ENCODE results near the gene TP53RK.
"Not testable (repeated sequence)": the region's sequence is repeated elsewhere in the genome, so short reads cannot be mapped to it uniquely, and the experiment has no call there.

The TP53RK gene

DNA sequence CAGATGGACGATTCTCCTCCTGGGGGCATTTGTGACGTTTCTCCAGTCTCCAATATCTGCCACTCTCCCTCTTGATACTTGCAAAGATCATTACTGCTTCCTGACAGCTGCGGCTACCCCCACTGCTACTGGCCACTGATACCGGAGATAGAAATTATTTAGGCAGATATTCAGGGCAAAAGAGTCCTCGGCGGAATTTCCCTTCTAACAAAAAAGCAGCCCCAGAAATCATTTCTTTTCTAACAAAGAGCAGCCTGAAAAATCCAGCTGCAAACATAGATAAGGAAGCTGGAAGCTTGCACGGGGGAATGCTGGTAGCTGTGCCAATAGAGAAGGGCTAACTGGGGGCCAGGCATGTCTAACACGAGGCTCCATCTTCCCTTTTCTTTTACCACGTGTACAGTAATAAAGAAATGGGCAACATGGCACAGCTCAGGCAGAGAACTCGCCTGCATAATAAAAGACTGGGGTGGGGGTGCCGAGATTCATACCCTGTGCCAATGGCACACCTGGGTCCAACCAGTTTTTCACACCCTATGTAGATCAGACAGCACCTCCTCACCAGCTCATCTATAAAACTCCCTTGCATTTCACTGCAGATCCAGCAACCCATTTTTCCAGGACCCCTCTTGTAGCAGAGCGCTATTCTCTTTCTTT is 6.1 kb downstream of the TP53RK start:
- DNase-seq (ENCODE audit: low read depth in 2 of 2) = no peak

DNA sequence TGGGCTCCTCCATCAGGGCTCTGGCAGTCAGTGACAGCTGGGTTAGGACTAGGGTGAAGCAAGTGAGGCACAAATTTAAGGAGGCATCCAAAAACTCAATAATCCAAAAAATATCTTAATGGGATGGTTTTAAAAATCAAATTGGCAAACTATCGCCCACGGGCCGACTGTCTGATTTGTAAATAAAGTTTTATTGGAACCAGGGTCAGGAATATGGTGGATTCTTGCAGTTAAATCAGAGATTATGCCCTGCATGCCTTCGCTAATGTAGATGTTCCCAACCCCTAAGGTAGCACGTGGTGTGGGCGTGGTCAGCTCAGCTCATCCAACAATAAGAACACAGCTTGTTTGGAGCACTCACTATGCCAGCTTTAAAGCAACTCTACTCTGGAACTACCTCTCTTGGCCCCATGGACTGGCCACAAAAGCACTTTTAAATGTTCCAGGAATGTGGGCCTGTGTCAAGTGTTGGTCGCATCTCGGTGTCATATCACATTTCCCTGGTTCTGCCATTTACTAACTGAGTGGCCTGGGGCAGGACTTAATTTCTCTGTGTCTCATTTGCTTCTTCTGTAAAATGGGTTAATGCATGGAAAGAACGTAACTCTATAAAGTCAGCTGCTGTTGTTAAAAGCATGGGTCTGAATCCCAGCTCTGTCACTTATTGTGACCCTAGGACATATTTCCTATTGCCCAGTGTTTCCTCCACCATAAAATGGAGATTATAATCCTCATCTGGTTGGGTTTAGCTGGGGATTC is 7.0 kb downstream of the TP53RK start:
- no peak for DNase-seq (ENCODE audit: low read depth in 2 of 2)

DNA sequence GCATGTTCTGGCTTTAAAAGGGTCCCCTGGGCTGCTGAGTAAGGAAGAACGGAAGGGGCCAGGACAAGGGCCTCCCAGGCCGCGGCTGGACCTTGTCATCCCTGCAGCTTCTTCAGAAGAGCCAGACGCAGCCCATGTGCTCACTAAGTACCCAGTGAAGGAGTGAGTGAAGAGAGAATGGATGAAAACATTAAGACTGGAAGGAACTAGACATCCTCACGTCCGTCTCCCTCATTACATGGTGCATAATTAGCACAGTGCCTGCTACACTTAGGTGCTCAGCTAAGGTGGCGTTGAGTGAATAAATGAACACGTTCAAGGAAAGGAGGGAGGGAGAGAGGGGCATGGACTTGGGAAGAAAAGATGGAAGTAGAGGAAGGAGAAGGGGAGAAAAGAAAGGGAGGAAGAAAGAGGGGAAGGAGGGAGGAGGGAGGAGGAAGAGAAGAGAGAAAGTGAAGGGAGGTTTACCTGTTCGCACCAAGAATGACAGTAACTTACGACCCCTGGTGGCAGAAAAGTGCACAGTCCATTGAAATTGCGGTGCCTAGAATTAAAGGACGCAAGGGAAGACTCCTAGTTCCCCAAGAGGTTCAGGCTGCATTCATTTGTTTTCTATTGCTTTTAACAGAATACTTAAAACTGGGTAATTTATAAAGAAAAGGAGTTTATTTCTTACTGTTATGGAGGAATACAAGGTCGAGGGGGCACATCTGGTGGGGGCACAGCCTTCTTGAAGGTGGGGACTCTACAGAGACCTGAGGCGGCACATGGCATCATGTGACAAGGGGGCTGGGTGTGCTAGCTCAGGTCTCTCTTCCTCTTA is 8.0 kb downstream of the TP53RK start:
- peak; percentile 57 to 59 for DNase-seq (ENCODE audit: low read depth in 2 of 2)

DNA sequence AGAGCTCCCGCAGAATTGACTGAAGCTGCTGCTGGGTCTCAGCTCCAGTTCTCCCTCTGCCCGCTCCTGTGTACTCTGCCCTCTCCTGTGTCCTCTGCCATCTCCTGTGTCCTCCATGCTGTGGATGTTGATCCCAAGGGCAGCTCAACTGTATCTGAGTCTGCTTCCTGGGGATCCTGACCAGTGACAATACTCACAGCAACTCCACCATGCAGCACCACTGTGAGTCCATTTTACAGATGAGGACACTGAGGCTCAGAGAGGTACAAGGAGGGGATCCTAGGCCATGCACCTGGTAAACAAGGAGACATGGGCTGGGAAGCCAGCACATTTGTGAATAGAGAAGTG is 8.6 kb downstream of the TP53RK start:
- DNase-seq (ENCODE audit: low read depth in 2 of 2) = no peak

DNA sequence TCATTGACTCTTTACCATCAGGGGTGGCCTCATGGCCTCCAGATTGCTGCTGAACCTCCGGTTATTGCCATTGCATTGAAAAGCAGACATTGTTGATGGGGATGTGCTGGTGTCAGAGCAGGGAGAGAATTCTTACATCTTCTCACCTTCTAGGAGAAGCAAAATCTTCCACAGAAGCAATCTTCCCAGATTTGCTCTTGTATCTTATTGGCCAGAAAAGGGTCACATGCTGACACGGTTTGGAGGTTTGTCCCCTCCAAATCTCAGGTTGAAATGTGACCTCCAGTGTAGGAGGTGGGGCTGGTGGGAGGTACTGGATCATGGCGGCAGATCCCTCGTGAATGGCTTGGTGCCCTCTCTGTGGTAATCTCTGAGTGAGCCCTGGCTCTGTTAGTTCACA is 10.7 kb downstream of the TP53RK start:
- DNase-seq (ENCODE audit: low read depth in 2 of 2) = no peak

DNA sequence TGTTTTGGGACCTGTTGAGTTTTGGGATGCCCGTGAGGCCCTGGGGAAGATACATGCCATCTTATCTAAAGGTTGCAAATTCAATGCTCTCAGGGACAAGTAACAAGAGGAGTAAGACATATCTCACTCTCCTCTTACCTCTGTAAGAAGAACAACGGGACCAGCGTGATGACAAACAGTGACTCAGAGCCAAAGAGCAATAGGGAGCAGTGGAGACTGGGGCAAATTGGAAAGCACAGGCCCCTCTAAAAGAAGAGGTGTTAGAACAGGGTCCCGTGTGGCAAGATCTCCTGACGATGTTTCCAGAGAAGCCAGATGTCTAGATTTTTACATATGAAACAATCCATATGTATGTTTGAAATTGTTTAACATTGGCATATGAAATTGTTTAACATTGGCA is 11.6 kb downstream of the TP53RK start:
- DNase-seq (ENCODE audit: low read depth in 2 of 2) = no peak

DNA sequence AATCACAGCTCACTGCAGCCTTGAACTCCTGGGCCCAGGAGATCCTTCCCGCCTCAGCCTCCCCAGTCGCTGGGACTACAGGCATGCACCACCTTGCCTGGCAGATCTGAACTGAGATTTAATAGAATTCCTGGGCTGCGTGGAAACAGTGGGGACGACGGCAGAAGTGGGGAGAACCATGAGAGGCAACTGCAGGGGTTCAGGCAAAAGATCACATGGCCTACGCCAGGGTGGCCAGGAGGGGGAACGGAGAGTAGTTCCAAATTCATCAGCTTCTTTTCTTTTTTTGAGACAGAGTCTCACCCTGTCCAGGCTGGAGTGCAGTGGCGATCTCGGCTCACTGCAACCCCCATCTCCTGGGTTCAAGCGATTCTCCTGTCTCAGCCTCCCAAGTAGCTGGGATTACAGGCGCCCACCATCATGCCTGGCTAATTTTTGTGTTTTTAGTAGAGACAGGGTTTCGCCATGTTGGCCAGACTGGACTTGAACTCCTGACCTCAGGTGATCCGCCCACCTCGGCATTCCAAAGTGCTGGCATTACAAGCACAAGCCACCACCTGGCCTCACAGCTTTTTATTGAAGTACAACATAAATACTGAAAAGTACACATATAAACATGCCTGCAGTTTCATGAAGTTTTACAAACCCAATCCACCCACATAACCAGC is 12.5 kb downstream of the TP53RK start:
- not testable (repeated sequence) for DNase-seq (ENCODE audit: low read depth in 2 of 2)

DNA sequence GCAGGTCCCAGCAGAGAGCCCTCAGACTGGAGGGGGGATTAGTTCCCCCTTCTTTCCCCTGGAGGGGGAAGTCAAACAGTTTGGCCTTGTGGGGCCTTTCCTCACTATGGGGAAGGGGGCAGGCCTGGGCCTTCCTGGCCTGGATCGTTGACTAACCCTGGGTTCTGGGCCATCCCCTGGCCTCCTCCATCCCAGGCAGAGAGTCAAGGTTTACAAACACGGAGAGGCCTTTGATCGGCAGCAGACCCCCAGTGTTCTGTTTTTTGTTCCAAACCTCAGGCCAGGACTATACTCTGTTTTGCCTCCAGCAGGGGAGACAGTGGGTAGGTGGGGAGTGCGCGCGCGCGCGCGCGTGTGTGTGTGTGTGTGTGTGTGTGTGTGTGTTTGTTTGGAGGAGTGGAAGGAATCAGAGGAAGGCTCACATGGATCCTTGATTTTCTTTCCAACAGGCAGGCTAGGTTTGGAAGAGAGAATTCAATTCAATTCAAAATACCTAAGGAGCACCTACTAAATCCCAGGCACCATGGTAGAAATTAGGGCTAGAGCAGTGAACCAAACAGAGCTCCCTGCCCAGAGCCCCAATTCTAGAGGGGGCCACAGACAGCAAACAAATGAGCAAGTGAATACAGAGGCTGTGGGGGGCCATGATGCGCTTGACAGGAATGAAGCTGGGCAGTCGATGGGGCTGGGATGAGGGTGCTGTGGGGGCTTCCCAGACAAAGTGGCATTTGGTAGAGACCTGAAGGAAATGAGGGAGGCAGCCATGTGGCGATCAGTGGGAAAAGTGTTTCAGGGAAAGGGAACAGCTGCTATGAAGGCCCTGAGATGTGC is 14.8 kb downstream of the TP53RK start:
- DNase-seq (ENCODE audit: low read depth in 2 of 2) = no peak

DNA sequence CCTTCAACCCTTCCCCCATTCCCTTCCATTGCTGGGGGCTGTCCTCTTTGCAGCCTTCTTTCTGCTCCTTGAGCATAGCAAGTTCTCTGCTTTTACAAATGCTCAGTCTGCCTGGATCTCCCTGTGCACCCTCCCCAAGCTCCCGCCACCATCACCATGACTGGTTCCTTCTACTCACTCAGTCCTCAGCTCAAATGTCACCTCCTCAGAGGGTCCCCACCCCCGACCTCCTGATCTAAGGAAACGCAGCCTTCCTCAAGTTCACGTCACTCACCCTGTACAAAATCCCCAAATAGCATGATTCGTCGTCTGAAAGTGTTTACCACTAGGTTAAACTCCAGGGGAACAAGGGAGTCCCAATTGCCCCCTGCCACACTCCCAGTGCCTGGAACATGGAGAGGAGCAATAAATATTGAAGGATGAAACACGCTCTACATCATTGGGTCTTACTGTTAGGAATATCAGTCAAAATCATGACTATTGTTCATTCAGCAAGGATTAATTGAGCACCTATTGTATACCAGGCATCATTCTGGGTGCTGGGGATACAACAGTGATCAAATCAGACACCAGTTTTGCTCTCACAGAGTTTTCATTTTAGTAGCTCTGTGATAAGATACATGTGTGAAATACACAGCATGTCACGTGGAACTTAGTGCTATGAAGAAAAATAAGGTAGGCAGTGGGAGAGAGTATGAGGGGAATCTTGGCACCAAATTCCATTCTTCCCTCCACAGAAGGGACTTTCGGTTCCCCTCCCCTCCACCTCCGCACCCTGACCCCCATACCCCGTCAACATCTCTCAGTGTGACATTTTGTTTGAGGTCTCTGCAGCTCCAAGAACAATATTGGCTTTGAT is 15.6 kb downstream of the TP53RK start:
- no peak for DNase-seq (ENCODE audit: low read depth in 2 of 2)

DNA sequence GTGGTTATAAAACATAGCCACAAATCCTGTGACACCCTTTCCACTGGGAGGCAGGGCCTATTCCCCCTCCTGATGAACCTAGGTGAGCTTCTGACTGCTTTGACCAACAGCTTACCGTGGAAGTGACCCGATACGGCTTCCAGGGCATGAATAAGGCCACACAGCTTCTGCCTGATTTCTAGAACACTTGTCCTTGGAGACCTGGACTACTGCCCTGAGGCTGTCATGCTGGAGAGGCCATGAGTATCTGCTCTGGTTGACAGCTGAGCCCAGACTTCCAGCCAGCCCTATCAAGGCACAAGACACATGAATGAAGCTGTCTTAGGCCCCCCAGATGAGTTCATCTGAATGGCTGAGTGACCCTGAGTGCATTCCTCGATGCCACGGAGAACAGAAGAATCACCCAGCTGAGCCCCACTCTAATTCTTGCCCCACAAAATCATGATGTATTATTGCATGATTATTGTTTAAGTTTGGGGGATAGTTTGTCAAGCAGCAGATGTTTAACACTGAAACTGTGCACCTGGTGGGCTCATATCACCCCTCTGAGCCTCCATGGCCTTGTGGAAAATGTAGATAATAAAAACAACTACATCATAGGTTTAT is 16.6 kb downstream of the TP53RK start:
- no peak for DNase-seq (ENCODE audit: low read depth in 2 of 2)

DNA sequence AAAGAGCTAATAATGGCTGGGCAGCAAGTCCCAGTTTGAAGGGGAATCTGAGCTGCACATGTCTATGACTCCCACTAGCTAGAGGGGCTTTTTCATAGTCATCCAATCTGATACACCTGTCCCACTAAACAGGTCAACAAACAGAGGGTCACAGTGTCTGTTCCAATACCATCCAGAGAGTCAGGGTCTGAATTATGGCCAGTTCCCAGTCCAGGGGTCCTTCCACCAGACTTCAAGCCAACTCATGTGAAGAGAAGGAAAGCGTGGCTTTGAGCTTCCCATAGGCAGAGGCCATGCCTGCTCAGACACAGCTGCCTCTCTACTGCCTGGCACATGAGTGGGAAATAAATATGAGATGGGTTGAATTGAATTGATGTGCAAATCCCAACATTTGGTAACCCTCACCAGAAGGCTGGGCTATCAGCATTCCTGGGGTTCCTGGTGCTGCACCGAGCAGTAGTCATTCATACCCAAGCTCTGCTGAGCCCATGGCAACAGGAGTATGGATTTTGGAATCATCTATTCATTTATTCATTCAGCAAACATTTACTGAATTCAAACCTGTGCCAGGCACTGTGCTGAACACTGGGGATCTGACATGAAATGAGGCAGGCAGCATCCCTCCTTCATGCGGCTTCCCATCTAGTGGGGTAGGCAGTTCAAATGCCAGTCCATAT is 17.2 kb downstream of the TP53RK start:
- DNase-seq (ENCODE audit: low read depth in 2 of 2) = no peak

DNA sequence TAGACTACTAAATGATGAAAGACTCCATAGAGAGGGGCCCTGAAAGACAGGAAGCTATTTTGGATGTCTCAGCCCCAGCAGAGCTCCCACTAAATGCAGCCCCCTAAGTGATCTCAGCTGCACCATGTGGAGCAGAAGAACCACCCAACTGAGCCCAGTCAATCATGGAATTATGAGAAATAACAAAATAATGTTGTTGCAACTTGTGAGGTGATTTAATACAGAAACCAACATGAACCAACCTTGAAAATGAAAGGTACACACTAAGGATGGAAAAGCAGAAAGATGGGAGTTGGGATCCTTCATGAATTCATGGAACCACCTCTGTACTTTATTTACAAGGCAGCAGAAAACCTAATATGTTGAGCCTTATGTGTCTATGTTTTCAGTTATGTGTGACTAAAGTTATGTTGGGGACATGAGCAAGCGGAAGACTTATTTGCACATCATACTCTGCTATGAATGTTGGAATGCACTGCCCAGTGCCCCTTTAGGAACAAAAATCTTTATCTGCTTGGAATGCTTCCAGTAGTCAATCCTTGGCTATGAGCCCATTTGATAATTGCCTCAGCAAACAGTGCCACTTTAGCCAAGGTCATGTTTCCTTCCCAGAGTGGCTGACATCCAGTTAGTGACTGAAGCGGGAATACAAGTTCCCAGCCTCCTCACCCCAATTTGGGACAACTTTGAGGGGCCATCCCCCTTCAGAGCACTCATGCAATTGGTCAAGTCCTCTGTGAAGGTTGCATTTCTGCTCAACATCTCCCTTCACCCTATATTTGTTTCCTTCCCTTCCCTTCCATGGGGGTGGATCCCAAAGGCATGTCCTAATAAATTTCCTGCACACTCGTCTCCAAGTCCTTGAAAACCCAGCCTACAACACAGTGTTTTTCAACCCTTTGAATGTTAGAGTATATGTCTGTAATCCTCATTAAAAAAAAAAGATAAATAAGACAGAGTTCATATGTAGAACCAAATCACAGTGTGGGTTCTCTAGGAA is 18.4 kb downstream of the TP53RK start:
- no peak for DNase-seq (ENCODE audit: low read depth in 2 of 2)

DNA sequence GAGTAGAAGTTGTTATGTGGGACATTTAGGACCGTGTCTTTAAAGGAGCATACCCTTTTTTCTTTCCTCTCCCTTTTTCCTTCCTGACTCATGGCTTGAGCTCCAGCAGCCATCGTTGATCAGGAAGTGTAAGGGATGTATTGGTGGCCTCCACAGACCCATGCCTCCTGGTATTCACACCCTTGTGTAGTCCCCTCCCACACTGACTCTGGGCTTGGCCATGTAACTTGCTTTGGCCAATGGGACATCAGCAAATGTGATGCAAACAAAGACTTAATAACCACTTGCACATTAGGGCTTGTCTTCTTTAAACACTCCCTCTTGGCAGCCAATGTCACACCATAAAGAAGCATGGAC is 19.0 kb downstream of the TP53RK start:
- no peak for DNase-seq (ENCODE audit: low read depth in 2 of 2)

DNA sequence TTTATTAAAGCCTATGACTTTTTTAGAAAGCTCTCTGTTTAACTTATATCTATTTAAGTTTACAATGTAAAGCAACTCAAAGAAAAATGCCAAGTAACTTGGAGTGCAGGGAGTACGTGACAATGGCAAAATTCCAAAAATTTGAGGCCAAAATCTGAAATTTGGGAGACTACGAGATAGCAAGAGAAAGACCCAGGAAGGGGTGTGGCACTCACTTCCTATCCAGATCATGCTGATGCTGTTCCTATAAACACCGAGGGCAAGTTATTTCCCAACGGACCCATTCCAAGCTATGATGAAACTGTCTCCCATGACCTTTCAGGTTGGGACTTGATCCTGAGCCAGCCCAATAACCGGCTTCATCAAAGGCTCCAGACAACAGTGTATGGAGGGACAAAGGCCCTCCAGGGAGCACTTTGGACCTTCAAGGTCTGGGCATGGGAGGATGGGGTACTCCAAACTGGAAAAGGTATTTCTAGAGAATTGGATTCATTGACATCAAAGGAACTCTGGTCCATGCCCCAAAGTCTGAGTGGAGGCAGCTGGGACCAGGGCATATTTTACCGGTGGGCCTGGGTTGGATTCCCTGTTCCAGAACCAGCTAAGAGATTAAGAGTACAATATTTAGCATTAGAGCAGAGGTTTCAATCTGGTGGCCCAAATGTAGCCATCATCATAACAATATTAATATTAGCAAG is 22.3 kb downstream of the TP53RK start:
- no peak for DNase-seq (ENCODE audit: low read depth in 2 of 2)

DNA sequence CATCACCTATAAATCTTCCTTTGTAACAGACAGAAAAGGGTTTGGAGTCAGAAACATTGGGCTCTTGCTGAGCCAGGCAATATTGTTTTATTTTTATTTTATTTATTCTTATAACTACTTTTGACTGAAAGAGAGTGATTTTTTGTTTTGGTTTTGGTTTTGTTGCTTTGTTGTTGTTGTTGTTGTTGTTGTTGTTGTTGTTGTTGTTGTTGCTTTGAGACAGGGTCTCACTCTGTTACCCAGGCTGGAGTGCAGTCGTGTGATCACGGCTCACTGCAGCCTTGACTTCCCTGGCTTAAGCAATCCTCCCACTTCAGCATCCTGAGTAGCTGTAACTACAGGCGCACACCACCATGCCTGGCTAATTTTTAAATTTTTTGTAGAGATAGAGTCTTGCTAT is 22.9 kb downstream of the TP53RK start:
- DNase-seq (ENCODE audit: low read depth in 2 of 2) = no peak

DNA sequence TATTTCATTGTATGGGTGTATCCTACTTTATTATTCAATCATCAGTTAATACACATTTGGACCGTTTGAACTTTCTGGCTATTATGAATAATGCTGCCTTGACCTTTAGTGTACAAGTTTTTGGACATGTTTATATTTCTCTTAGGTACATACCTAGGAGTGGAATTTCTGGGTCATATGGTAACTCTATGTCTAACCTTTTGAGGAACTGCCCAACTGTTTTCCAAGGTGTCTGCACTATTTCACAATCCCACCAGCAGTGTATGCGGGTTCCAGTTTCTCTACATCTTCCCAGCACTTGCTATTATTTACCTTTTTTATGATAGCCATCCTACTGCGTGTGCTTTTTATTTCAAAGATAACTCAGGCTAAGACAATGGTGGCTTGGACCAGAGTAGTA is 23.6 kb downstream of the TP53RK start:
- DNase-seq (ENCODE audit: low read depth in 2 of 2) = no peak

DNA sequence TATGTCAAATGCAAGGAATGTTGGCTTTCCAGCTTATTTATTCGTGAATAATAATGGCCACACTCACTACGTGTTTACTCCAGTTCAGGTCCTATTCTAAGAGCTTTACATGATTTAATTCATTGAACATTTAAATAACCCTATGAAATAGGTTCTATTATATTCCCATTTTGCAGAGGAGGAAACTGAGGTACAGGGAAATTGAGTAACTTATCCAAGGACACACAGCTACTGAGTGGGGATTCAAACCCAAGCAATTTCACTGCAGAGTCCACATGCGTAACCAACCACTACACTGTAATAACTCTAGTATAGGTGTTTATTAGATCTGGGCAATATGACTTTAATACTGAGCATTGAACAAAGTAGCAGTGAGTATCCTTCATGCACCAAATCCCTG is 25.7 kb downstream of the TP53RK start:
- DNase-seq (ENCODE audit: low read depth in 2 of 2) = no peak

DNA sequence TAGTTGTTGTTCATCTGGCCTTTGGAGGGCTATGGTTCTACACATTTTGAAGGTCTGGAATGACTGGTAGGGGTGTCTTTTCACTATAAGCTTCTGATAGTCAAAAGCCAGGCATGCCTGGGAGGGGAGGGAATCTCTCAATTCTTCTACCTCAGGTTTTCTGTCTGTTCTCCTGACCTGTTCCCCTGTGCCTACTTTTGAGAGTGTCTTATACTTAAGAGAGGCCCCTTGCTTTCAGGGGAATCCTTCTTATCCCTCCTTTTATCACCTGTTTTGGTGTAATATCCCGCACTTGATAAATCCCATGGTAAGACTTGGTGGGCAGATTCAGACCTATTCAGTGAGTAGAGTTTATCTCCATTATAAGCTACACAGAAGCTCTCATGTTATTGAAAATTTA is 27.6 kb downstream of the TP53RK start:
- no peak for DNase-seq (ENCODE audit: low read depth in 2 of 2)
